Fibroblast of the aortic adventitia (primary cell): ENCODE measurements around the gene CALHM5. TPM values are rescaled to one million over a fixed set of nuclear protein-coding genes. Genes with fewer than 3 reads are reported as not detected.

Experiments used
- DNase-seq: peaks from one replicate; pipeline ENCODE4 v3.0.0-alpha.2; 2010; ENCODE audit warnings: low read depth
- H3K4me3 ChIP-seq: 2 replicates; pipeline ENCODE4 v1.5.1; 2011; ENCODE audit warnings: low read depth, mild to moderate bottlenecking, control low read depth, low read length, moderate library complexity
- CTCF ChIP-seq: IDR thresholded peaks from 2 replicates; pipeline ENCODE4 v1.5.1; 2011; ENCODE audit warnings: mild to moderate bottlenecking, low read length, control low read depth, inconsistent platforms; ENCODE audit not compliant: insufficient read depth
- total RNA-seq: library from RNA; depleted of rRNA; stranded (reverse); fragments of >200 nt; gene quantifications from 2 replicates; pipeline ENCODE4 v1.2.3, GENCODE V29; 2012; ENCODE audit warnings: low replicate concordance

CALHM5 gene
- total RNA-seq, 1 donor, result 8.2 TPM

GRCh38 chr6:116572162-116572561 lies 60.7 kb downstream of the CALHM5 start:
- DNase-seq, result peak; percentile 47
- TF ChIP-seq CTCF, result no peak
- peak overlapping the region; percentile 98 for H3K4me3 ChIP-seq

Other genes with a start within 250 kb of the CALHM5 start
- gene TSPYL1, start 231.7 kb upstream of the CALHM5 start, total RNA-seq, result 83.4 and 126 TPM in 2 replicates
- gene DSE, start 140.7 kb upstream of the CALHM5 start, total RNA-seq, result 50.7 and 61.2 TPM in 2 replicates
- 0.18 and 1.6 TPM in 2 replicates for gene CALHM6, start 50.3 kb upstream of the CALHM5 start, total RNA-seq
- 0.45 TPM in 1 of 2 replicates, not detected in the other for gene TRAPPC3L, start 34.0 kb downstream of the CALHM5 start, total RNA-seq
- gene CALHM4, start 42.1 kb downstream of the CALHM5 start, total RNA-seq, result not detected in 2 replicates
- 66.9 and 76.7 TPM in 2 replicates for gene RWDD1, start 59.9 kb downstream of the CALHM5 start, total RNA-seq
- 0.54 and 0.82 TPM in 2 replicates for gene RSPH4A, start 104.8 kb downstream of the CALHM5 start, total RNA-seq
- 6.5 and 10.2 TPM in 2 replicates for gene ZUP1, start 157.1 kb downstream of the CALHM5 start, total RNA-seq
- gene KPNA5, start 169.6 kb downstream of the CALHM5 start, total RNA-seq, result 8.3 and 13.2 TPM in 2 replicates